ENCODE measurements around the gene XPR1.
"Not testable (repeated sequence)": the region's sequence is repeated elsewhere in the genome, so short reads cannot be mapped to it uniquely, and the experiment has no call there.

The XPR1 gene

GRCh38 chr1:180849031-180849775, 217.4 kb downstream of the XPR1 start:
- DNase-seq: no peak

- DNase-seq: no peak
These were observed 220.4 kb downstream of the XPR1 start for GRCh38 chr1:180851995-180852887.

GRCh38 chr1:180854001-180854400, 222.2 kb downstream of the XPR1 start:
- no peak for DNase-seq

GRCh38 chr1:180854456-180854855, 222.6 kb downstream of the XPR1 start:
- no peak for DNase-seq

GRCh38 chr1:180857947-180858725, 226.3 kb downstream of the XPR1 start:
- not testable (repeated sequence) for DNase-seq

GRCh38 chr1:180859306-180859705, 227.5 kb downstream of the XPR1 start:
- DNase-seq: no peak

GRCh38 chr1:180860535-180860934, 228.7 kb downstream of the XPR1 start:
- DNase-seq: no peak

GRCh38 chr1:180862305-180862704, 230.5 kb downstream of the XPR1 start:
- DNase-seq: no peak

GRCh38 chr1:180863158-180863775, 231.4 kb downstream of the XPR1 start:
- no peak for DNase-seq

- DNase-seq: no peak
These were observed 250.1 kb downstream of the XPR1 start for GRCh38 chr1:180881806-180882509.

- DNase-seq: no peak
These were observed 252.9 kb downstream of the XPR1 start for GRCh38 chr1:180884588-180885300.

GRCh38 chr1:180886338-180886737, 254.5 kb downstream of the XPR1 start:
- no peak for DNase-seq

- no peak for DNase-seq
These were observed 256.0 kb downstream of the XPR1 start for GRCh38 chr1:180887841-180888240.

- DNase-seq: no peak
These were observed 257.0 kb downstream of the XPR1 start for GRCh38 chr1:180888870-180889269.

GRCh38 chr1:180889325-180889724, 257.5 kb downstream of the XPR1 start:
- no peak for DNase-seq

GRCh38 chr1:180892272-180892671, 260.4 kb downstream of the XPR1 start:
- no peak for DNase-seq

GRCh38 chr1:180892675-180893074, 260.9 kb downstream of the XPR1 start:
- no peak for DNase-seq

GRCh38 chr1:180893614-180894013, 261.8 kb downstream of the XPR1 start:
- no peak for DNase-seq

- no peak for DNase-seq
These were observed 264.3 kb downstream of the XPR1 start for GRCh38 chr1:180896161-180896560.

- DNase-seq: no peak
These were observed 266.8 kb downstream of the XPR1 start for GRCh38 chr1:180898441-180899219.

- no peak for DNase-seq
These were observed 267.4 kb downstream of the XPR1 start for GRCh38 chr1:180899262-180899661.
